SW 1271 (cell line): ENCODE results near the gene DYSF.

Experiments
- DNase-seq, 2 experiments: peaks; one replicate each; lab custom pipeline; 2025; lab: John Stamatoyannopoulos, UW

Gene DYSF

GRCh38 chr2:71711133-71711855 is 257.9 kb downstream of the DYSF start:
- no peak for DNase-seq

DNA sequence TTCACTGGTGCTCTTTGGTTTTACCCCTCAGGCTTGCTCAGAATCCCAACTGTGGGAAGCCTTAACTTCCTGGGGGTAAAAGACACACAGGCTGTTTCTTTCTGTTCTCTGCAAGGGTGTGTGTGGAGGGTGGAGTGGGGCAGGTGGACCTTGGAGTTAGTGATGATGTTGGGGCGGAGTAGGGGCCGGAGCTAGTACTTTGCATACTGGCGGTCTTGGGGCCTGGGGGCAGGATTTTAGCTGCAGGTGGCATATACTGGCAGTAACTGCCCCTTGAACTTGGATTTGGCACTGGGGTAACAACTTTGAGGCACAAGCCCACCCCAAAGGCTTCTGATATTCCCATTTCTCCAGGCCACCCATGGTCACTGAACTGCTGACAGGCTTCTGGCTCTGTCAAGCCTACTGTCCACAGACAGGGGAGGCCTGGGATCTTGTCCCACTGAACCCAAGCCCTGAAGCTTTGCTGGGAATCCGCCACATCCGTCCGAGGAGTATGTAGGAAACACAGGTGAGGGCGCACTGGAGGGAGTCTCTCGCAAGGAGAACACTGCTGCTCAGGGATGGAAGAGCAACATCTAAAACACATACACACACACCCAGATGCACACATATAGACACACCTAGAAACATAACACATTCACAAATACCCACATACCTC is 258.9 kb downstream of the DYSF start:
- DNase-seq: no peak

- DNase-seq: no peak
Measured at GRCh38 chr2:71713581-71714580, 260.5 kb downstream of the DYSF start.

DNA sequence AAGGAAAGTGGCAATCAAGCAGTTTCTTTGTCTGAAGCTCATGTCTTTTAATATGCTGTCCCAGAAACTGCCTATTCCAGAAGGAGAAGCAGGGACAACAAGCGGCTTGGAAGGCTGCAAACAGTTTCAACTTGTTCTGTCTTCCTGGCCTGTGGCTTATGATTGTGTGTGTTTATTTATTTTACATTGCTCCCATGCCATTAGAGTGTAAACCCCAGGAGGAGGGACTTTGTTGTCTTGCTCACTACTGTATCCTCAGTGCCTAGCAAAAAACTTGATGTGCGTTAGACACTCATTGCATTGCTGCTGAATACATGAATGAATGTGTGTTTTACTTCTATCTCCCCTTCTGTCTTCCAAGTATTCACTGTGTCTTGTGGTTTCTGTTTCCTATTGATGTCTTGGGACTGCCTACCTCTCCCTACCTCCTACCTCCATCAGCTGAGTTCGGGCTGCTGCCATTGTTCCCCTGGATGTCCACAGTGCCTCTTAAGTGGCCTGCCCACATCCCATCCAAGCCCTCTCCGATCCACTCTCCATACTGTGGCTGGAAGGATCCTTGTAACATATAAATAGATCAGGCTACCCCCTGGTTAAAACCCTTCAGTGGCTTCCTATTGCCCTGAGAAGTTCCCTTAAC is 261.4 kb downstream of the DYSF start:
- no peak for DNase-seq

GRCh38 chr2:71715241-71715750 is 261.9 kb downstream of the DYSF start:
- DNase-seq: no peak

- no peak for DNase-seq
Measured at GRCh38 chr2:71715951-71716696, 262.8 kb downstream of the DYSF start.

DNA sequence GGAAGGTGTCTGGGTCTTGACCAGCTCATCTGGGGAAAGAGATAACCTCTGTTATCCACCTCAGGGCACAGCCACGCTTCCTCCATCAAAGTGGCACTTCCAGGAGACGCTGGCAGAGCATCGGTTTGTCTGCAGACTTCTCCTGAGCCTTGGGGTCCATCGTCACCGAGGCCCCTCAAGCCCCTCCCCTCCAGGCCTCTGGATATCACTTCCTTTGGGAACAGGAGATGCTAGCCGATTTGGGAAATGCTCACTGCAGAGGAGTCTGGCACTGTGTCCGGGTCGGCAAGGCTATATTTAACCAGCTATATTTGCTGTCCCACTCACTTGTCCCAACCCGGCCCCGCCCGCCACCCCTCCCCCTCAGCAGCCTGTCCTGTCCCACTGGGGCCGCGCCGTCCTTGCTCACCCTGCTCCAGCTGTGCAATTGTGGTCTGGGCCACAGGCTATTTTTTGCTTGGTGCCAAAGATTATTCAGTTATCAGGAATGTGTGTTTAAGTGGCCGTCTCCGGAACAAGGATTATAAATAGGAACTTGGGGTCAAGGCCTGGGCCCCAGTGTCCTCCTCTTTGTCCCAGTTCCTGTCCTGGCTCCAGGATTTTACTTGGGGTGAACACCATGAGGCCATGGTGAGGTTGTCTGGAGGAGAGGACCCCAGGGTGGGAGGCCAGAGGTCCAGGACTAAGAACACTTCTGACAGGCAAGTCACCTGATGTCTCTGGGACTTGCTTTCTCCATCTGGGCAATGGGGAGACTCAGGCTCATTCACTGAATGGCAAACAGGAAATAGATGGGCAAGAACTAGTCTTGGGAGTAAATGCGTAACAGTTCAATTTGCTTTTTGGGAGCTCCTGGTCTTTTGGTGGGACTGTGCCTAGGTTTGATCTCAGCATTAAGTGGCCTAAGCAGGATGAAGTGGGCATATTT is 263.6 kb downstream of the DYSF start:
- DNase-seq: peak in 1 of 2 experiments; percentile 49

DNA sequence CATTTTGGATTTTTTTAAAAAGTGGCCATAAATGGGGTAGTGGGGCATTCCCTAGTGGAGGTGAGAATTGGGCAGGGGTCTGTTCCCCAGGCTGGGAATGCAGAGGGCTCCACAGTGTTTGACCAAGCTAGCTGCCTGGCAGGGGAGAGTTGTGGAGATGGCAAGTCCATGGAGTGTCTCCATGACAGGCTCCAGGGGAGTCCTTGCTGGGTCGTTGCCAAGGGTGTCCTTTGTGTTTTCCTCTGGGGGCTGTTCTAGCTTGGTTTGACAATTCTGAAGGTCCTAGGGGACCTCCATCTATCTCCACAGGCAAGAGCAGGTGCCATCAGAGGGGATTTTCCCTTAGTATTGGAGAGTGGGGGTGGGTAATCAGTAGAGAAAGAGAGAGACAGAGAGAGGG is 265.3 kb downstream of the DYSF start:
- no peak for DNase-seq

- DNase-seq: no peak
Measured at GRCh38 chr2:71719520-71720282, 266.3 kb downstream of the DYSF start.

- no peak for DNase-seq
Measured at GRCh38 chr2:71720283-71720560, 266.9 kb downstream of the DYSF start.

GRCh38 chr2:71720596-71721361 is 267.4 kb downstream of the DYSF start:
- DNase-seq: no peak

DNA sequence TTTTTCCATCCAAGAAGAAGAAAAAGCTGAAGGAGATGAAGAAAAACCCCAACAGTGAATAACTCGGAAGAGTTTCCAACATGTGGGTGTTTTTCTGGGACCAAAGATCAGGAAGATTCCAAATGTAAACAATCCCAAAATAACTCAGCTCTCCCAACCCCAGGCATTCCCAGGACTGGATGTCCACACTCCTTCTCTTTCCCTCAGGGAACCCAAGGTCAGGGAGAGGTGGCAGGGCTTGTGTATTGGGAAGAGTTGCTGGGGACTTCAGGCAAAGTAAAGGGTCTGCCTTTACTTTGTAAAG is 268.0 kb downstream of the DYSF start:
- no peak for DNase-seq

GRCh38 chr2:71721669-71722068 is 268.3 kb downstream of the DYSF start:
- DNase-seq: no peak

DNA sequence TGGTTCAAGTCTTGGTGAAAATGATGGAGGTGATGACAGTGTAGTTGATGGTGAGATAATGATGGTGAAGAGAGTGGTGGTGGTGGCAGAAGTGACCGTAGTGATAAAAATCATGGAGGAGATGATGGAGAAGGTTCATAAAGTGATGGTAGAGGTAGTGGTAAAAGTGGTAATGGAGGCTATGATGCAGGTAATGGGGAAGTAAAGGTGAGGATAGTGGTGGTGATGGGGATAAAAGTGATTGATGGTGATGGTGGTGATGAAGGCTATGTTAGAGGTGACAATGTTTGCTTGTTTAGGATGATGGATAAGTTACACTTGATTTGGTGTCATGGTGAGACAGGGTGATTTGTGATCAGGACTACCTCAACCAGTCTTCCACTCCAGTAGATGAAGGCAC is 268.9 kb downstream of the DYSF start:
- DNase-seq: no peak

- no peak for DNase-seq
Measured at GRCh38 chr2:71724793-71725192, 271.4 kb downstream of the DYSF start.

DNA sequence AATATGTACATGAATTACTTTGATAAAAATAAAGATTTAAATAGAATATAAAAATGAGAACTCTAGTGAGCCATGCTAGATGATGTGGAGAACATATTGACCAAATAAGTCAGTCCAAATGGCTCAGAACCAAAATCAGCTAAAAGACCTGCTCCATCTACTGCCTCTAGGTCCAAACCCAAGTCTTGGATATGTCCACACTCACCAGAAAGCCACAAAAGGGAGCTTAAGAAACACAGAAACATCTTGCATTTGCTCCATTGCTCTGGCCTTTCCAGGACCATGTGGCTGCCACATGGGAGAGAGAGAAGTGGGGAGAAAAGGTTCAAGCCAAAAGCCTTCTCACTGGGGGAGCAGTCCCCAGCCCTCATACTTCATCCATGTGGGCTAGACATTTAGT is 272.5 kb downstream of the DYSF start:
- no peak for DNase-seq

- DNase-seq: no peak
Measured at GRCh38 chr2:71727562-71727961, 274.2 kb downstream of the DYSF start.

DNA sequence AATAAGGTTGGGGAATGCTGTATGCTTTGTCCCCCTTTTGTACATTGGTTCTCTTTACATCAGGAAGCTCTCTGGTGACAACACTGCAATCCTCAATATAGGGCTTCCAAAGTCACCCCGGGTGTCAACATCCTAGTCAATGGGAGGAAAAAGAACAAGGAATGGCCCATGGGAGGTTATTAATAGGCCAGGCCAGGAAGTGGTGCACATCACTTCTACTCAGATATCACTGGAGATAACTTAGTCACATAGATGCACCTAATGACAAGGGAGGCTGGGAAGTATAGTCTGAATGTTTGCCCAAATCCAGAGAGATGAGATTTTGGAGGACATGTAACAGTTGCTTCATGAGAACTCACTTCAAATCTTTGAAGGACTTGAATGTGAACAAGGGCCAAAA is 274.7 kb downstream of the DYSF start:
- DNase-seq: no peak
